Neural cell (in vitro differentiated cells): ENCODE measurements around the gene CDNF. TPM values are rescaled to one million over a fixed set of nuclear protein-coding genes. Genes with fewer than 3 reads are reported as not detected.
A peak's percentile ranks its signal among the peaks of the same experiment; 100 is the strongest.

Experiments
- H2AFZ ChIP-seq: fragments of 200-600, 300-800 bp; sonication (generic), shearing (Covaris generic); 2 replicates; pipeline ENCODE4 v1.6.0; 2014; ENCODE audit warnings: low read depth, mild to moderate bottlenecking, antibody characterized with exemption, low read length, moderate library complexity
- H3F3A ChIP-seq: fragments of 200-600 bp; shearing (Covaris generic); 2 replicates; pipeline ENCODE4 v1.6.1; 2016; ENCODE audit warnings: mild to moderate bottlenecking, moderate library complexity, mixed read lengths, antibody characterized with exemption, low read length; ENCODE audit not compliant: insufficient read depth, poor library complexity, severe bottlenecking
- H3K27ac ChIP-seq: fragments of 200-600, 300-800 bp; sonication (generic), shearing (Covaris generic); 2 replicates; pipeline ENCODE4 v1.5.1; 2014; ENCODE audit warnings: mild to moderate bottlenecking, low read length, moderate library complexity
- H3K27me3 ChIP-seq: fragments of 300-800, 200-600 bp; sonication (generic), shearing (Covaris generic); 2 replicates; pipeline ENCODE4 v1.6.0; 2014; ENCODE audit warnings: mild to moderate bottlenecking, low read depth, low read length, moderate library complexity; ENCODE audit not compliant: insufficient read depth
- H3K36me3 ChIP-seq: fragments of 300-800, 200-600 bp; sonication (generic), shearing (Covaris generic); 2 replicates; pipeline ENCODE4 v1.5.1; 2014; ENCODE audit warnings: mild to moderate bottlenecking, antibody characterized with exemption, low read length, moderate library complexity; ENCODE audit not compliant: insufficient read depth
- H3K4me2 ChIP-seq: fragments of 300-800, 200-600 bp; sonication (generic), shearing (Covaris generic); 2 replicates; pipeline ENCODE4 v1.6.0; 2014; ENCODE audit warnings: mild to moderate bottlenecking, low read length
- H3K4me3 ChIP-seq: fragments of 300-800, 200-600 bp; sonication (generic), shearing (Covaris generic); 2 replicates; pipeline ENCODE4 v1.5.1; 2014; ENCODE audit warnings: mild to moderate bottlenecking, low read length, moderate library complexity
- H3K79me2 ChIP-seq: fragments of 200-600 bp; shearing (Covaris generic); replicated peaks from 2 replicates; pipeline ENCODE4 v1.6.0; 2014; ENCODE audit warnings: mild to moderate bottlenecking, low read length, moderate library complexity; ENCODE audit not compliant: insufficient read depth
- H3K9ac ChIP-seq: fragments of 300-800, 200-600 bp; sonication (generic), shearing (Covaris generic); 2 replicates; pipeline ENCODE4 v1.6.1; 2016; ENCODE audit warnings: mild to moderate bottlenecking, low read length, mixed read lengths
- H3K9me2 ChIP-seq: fragments of 200-600 bp; shearing (Covaris generic); 2 replicates; pipeline ENCODE4 v1.6.1; 2016; ENCODE audit warnings: mild to moderate bottlenecking, low read length, mixed read lengths; ENCODE audit not compliant: insufficient read depth
- H3K9me3 ChIP-seq: fragments of 200-600, 300-800 bp; sonication (generic), shearing (Covaris generic); 2 replicates; pipeline ENCODE4 v1.6.1; 2016; ENCODE audit warnings: mild to moderate bottlenecking, mixed run types, low read length, moderate library complexity, mixed read lengths
- H4K20me1 ChIP-seq: fragments of 200-600 bp; shearing (Covaris generic); 2 replicates; pipeline ENCODE4 v1.6.1; 2016; ENCODE audit warnings: mild to moderate bottlenecking, mixed run types; ENCODE audit not compliant: insufficient read depth
- CTCF ChIP-seq: fragments of 450-650 bp; IDR thresholded peaks from 2 replicates; pipeline ENCODE4 v1.5.1; 2014; ENCODE audit warnings: antibody characterized with exemption, mild to moderate bottlenecking, moderate library complexity; ENCODE audit not compliant: poor library complexity, severe bottlenecking
- EP300 ChIP-seq: fragments of 450-650 bp; conservative IDR thresholded peaks from 2 replicates; pipeline ENCODE4 v1.6.1; 2014; ENCODE audit warnings: antibody characterized with exemption, mild to moderate bottlenecking, moderate library complexity; ENCODE audit not compliant: poor library complexity, severe bottlenecking
- EZH2 ChIP-seq: fragments of 200-600, 300-800 bp; shearing (Covaris generic), sonication (generic); IDR thresholded peaks from 2 replicates; pipeline ENCODE4 v1.6.1; 2014; ENCODE audit warnings: antibody characterized with exemption, low read length, borderline replicate concordance, mild to moderate bottlenecking; ENCODE audit not compliant: insufficient read depth, poor library complexity, severe bottlenecking
- MXI1 ChIP-seq: fragments of 450-650 bp; conservative IDR thresholded peaks from 2 replicates; pipeline ENCODE4 v1.6.1; 2014; ENCODE audit warnings: antibody characterized with exemption, mild to moderate bottlenecking; ENCODE audit not compliant: poor library complexity, severe bottlenecking
- POLR2AphosphoS5 ChIP-seq: IDR thresholded peaks from 2 replicates; pipeline ENCODE4 v1.6.1; 2012
- RAD21 ChIP-seq: fragments of 450-650 bp; conservative IDR thresholded peaks from 2 replicates; pipeline ENCODE4 v1.6.1; 2014; ENCODE audit warnings: antibody characterized with exemption, mild to moderate bottlenecking, moderate library complexity
- SMC3 ChIP-seq: fragments of 450-650 bp; conservative IDR thresholded peaks from 2 replicates; pipeline ENCODE4 v1.6.1; 2014; ENCODE audit warnings: antibody characterized with exemption, mild to moderate bottlenecking, moderate library complexity; ENCODE audit not compliant: poor library complexity
- TAF1 ChIP-seq: IDR thresholded peaks from 2 replicates; pipeline ENCODE4 v1.6.1; 2012; ENCODE audit warnings: low read depth
- polyA plus RNA-seq: library from polyadenylated mRNA; depleted of rRNA; stranded (reverse); fragments of >200 nt; gene quantifications from 2 replicates; pipeline ENCODE4 v1.2.3, GENCODE V29; 2014
- TF ChIP-seq, protein P1 (sequence below): IDR thresholded peaks from 2 replicates; pipeline ENCODE4 v1.6.1; 2012; ENCODE audit warnings: borderline replicate concordance

Gene CDNF
- polyA plus RNA-seq, 1 donor from 2014 or later = 1.5 TPM

GRCh38 chr10:14838582-14839304 lies 906 bp upstream of the CDNF start:
- Histone ChIP-seq H3K4me2 (peak overlapping the region; percentile 63), H3K36me3 (peaks cover 8% of the 10 kb centered on the region), H2AFZ (peak overlapping the region; percentile 65), H4K20me1 (no peaks in the 10 kb centered on the region), H3F3A (peaks cover 7% of the 10 kb centered on the region), H3K9me2 (no peaks in the 10 kb centered on the region), H3K79me2 (peaks cover 17% of the 10 kb centered on the region), H3K27me3 (no peaks in the 10 kb centered on the region), H3K4me3 (peak overlapping the region; percentile 96), H3K9me3 (no peaks in the 10 kb centered on the region), H3K27ac (peak overlapping the region; percentile 98), H3K9ac (peak overlapping the region; percentile 94)
- peak; percentile 6 for TF ChIP-seq RAD21
- no peak for TF ChIP-seq CTCF
- TF ChIP-seq TAF1 = peak; percentile 63

DNA sequence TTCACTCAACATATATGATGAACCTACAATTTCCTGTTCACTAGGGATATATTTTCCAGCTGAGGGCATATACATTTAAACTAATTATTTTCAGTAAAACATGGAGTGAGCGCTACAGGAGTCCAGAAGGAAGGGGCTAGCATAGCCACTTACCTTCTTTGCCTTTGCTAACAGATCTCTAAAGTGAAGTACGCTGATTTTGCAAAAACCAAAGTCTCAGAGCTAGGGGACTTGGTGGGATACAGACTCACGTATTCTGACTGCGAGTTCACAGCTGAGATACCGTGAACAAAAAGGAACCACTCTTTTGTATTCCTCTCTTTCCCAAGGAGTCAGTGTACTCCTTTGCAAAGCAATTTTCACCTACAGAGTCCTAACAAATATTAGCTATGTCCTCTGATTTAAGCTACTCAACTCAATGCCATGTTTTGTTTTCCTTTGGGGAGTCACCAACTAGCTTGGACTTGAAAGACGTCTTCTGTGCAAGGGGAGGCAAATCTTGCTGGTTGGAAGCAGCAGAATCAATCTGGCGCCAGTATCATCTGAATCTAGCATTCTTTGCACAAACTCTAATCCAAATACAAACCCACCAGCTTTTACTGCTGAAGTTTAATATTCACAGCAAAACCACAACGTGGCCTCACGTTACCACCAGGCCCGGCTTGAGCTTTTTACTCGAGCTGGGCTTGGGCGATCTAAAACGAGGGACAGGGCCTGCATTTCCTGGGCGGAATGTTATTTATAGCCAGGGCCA lies 657 bp downstream of the CDNF start:
- no peak for TF ChIP-seq EZH2
- no peak for TF ChIP-seq CTCF
- no peak for TF ChIP-seq POLR2AphosphoS5
- no peak for TF ChIP-seq MXI1
- TF ChIP-seq RAD21 = no peak
- TF ChIP-seq EP300 = no peak
- no peak for TF ChIP-seq TAF1
- TF ChIP-seq, protein P1, sequence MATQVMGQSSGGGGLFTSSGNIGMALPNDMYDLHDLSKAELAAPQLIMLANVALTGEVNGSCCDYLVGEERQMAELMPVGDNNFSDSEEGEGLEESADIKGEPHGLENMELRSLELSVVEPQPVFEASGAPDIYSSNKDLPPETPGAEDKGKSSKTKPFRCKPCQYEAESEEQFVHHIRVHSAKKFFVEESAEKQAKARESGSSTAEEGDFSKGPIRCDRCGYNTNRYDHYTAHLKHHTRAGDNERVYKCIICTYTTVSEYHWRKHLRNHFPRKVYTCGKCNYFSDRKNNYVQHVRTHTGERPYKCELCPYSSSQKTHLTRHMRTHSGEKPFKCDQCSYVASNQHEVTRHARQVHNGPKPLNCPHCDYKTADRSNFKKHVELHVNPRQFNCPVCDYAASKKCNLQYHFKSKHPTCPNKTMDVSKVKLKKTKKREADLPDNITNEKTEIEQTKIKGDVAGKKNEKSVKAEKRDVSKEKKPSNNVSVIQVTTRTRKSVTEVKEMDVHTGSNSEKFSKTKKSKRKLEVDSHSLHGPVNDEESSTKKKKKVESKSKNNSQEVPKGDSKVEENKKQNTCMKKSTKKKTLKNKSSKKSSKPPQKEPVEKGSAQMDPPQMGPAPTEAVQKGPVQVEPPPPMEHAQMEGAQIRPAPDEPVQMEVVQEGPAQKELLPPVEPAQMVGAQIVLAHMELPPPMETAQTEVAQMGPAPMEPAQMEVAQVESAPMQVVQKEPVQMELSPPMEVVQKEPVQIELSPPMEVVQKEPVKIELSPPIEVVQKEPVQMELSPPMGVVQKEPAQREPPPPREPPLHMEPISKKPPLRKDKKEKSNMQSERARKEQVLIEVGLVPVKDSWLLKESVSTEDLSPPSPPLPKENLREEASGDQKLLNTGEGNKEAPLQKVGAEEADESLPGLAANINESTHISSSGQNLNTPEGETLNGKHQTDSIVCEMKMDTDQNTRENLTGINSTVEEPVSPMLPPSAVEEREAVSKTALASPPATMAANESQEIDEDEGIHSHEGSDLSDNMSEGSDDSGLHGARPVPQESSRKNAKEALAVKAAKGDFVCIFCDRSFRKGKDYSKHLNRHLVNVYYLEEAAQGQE = no peak
- TF ChIP-seq SMC3 = no peak
- Histone ChIP-seq H3K4me2 (peak overlapping the region; percentile 76), H3K9me2 (no peaks in the 10 kb centered on the region), H3K79me2 (peaks cover 17% of the 10 kb centered on the region), H3K27me3 (no peaks in the 10 kb centered on the region), H4K20me1 (no peaks in the 10 kb centered on the region), H3K4me3 (peak overlapping the region; percentile 96), H3K27ac (peak overlapping the region; percentile 98), H3F3A (peaks cover 7% of the 10 kb centered on the region), H3K9me3 (no peaks in the 10 kb centered on the region), H2AFZ (peak overlapping the region; percentile 53), H3K9ac (peak overlapping the region; percentile 94), H3K36me3 (peaks cover 3% of the 10 kb centered on the region)
